ENCODE results near the gene PIAS1.

The PIAS1 gene

DNA sequence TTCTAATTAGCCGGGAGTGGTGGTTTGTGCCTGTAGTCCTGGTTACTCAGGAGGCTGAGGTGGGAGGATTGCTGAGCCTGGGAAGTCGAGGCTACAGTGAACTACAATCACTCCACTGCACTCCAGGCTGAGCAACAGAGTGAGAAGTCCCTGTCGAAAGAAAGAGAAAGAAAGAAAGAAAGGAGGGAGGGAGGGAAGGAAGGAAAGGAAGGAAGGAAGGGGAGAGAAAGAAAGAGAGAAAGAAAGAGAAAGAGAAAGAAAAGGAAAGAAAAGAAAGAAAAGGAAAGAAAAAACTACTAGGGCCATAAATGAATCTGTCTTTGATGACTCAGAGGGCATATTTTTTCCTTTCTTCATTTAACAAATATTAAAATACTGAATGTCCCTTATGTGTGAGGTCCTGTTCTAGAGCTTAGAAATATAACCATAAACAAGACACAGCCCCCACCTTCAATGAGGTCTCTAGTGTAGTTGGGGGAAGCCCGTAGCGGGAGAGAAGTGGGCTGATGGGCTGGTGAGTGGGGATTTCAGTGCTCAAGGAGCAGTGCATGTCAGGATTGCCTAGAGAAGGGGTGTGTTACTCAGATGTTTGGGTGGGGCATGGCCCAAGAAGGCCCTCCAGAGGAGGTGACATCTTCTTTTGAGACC, 35.2 kb upstream of the PIAS1 start:
- TF ChIP-seq, protein P1, sequence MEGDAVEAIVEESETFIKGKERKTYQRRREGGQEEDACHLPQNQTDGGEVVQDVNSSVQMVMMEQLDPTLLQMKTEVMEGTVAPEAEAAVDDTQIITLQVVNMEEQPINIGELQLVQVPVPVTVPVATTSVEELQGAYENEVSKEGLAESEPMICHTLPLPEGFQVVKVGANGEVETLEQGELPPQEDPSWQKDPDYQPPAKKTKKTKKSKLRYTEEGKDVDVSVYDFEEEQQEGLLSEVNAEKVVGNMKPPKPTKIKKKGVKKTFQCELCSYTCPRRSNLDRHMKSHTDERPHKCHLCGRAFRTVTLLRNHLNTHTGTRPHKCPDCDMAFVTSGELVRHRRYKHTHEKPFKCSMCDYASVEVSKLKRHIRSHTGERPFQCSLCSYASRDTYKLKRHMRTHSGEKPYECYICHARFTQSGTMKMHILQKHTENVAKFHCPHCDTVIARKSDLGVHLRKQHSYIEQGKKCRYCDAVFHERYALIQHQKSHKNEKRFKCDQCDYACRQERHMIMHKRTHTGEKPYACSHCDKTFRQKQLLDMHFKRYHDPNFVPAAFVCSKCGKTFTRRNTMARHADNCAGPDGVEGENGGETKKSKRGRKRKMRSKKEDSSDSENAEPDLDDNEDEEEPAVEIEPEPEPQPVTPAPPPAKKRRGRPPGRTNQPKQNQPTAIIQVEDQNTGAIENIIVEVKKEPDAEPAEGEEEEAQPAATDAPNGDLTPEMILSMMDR (conservative IDR thresholded peaks at IDR 0.05; ENCODE audit: low read depth, low read length): no peak
- no peak for DNase-seq (ENCODE audit: low read depth)
- H3K4me3 ChIP-seq (ENCODE audit: low read length): no peak overlapping the region

DNA sequence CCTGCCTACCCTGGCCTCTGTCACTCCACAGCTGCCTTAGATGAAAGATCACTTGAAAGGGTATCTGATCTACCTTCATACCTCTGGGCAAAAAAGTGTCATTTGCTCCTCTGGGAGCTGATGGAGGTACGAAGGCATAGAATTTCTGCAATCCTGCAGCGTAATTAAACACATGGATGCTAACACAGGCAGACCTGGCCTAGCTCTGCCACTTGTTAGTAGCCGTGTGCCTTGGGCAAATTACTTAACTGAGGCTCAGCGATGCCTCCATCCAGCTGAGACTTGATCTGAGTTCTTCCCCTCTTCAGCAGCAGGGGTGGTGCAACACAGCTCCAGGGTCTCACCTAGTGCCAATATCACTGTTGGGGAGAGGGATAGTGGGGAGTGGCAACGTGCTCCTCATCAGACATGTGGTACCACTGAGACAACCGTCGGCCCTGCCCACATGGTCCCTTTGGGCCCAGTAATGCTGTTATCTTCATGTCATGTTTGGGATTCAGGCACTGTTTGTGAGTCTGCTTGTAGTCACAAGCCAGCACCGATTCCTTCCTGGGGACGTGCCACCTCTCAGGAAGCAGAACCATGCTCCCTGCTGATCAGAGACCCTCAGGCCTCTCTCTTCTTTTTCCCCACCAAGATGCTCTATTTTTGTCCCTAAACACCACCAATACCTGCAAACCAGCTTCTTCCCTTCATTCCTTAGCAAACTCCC, 34.1 kb upstream of the PIAS1 start:
- DNase-seq (ENCODE audit: low read depth): no peak
- TF ChIP-seq, protein P1 (conservative IDR thresholded peaks at IDR 0.05; ENCODE audit: low read depth, low read length): no peak
- H3K4me3 ChIP-seq (ENCODE audit: low read length): no peak overlapping the region

DNA sequence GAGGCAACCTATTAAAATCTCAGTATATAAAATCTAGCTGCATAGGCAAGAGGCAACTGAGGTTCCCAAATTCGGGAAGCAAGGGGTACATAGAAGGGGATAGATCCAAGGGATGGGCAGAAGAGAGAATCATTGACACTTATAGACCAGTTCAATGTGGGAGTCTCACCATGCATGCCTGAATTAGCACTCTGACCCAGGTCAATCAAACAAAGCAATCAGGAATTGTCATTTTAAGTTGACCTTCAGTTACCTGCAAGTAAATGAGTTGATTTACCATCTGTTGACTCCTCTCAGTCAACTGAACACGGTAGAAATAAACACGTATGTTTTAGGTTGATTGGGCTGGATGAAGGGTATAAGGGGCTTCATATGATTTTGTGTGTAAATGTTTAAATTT, 33.4 kb upstream of the PIAS1 start:
- no peak overlapping the region for H3K4me3 ChIP-seq (ENCODE audit: low read length)
- TF ChIP-seq, protein P1 (conservative IDR thresholded peaks at IDR 0.05; ENCODE audit: low read depth, low read length): no peak
- no peak for DNase-seq (ENCODE audit: low read depth)

DNA sequence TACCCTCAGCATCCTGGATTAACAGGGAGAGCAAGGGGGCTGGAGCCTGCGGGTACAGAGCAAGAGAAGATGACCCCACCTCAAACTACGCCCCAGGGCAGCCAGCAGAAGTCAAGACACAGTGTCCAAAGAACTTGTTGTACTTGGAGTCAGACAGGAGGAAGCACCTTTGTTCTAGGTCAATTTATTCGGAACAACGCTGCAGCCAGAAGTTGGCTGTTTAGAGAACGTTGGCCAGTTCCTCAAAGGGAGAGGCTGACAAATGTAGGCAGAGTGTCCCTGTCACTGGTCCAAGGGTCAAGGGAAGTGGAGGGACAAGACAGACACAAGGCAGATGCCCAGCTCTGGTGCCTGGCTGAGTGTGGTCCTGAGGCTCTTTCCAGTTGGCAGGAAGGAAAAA, 32.1 kb upstream of the PIAS1 start:
- no peak overlapping the region for H3K4me3 ChIP-seq (ENCODE audit: low read length)
- TF ChIP-seq, protein P1 (conservative IDR thresholded peaks at IDR 0.05; ENCODE audit: low read depth, low read length): no peak
- no peak for DNase-seq (ENCODE audit: low read depth)

DNA sequence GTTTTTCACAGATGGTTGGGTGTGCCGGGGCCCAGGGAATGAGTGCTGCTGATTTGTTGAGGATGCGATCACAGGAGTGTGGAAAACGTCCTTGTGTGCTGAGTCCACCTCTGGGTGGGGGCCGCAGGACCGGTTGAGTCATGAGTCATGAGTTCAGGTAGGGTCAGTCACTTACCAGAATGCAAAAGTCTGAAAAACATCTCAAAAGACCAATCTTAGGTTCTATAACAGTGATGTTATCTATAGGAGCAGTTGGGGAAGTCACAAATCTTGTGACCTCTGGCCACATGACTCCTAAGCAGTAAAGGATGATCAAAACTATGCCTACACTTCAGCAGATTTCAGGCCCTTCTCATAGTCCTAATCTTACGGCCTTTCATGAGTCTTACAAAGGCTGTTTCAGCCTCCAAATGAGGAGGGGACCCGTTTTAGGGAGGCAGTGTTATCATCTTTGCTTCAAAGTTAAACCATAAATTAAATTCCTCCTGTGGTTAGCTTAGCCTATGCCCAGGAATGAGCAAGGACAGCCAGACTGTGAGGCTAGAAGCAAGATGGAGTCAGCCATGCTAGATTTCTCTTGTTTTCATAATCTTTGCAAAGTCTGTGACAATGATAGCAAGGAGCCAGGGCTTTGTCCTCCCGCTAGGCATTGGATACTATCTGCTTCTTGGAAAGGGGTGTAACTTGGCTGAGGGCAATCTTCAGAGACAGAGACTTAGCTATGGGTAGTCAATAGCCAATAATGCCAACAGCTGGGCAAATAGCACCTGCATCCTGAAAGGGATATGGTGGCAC, 30.6 kb upstream of the PIAS1 start:
- TF ChIP-seq, protein P1 (conservative IDR thresholded peaks at IDR 0.05; ENCODE audit: low read depth, low read length): no peak
- DNase-seq (ENCODE audit: low read depth): no peak
- no peak overlapping the region for H3K4me3 ChIP-seq (ENCODE audit: low read length)

DNA sequence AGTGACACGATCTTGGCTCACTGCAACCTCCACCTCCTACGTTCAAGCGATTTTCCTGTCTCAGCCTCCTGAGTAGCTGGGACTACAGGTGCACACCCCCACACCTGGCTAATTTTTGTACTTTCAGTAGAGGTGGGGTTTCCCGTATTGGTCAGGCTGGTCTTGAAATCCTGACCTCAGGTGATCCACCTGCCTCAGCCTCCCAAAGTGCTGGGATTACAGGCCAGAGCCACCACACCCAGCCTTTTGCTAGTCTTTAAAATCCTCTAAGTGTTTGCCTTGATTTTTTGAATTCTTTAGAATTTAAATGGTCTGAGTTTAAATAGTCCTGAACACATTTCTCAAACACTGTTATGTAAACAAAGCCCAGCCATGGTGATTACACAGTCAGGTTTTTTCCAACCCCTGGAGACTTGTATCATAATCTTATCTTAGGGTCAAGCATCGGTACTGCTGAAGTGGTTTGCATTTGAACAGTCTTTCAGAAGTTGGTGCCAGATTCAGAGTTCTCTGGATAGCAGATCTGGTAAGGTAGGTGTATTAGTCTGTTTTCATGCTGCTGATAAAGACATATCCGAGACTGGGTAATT, 28.2 kb upstream of the PIAS1 start:
- TF ChIP-seq, protein P1 (conservative IDR thresholded peaks at IDR 0.05; ENCODE audit: low read depth, low read length): no peak
- DNase-seq (ENCODE audit: low read depth): peak; percentile 15
- H3K4me3 ChIP-seq (ENCODE audit: low read length): no peak overlapping the region
